ENCODE measurements around the gene NR5A2.
A peak's percentile ranks its signal among the peaks of the same experiment; 100 is the strongest.

NR5A2 gene

DNA sequence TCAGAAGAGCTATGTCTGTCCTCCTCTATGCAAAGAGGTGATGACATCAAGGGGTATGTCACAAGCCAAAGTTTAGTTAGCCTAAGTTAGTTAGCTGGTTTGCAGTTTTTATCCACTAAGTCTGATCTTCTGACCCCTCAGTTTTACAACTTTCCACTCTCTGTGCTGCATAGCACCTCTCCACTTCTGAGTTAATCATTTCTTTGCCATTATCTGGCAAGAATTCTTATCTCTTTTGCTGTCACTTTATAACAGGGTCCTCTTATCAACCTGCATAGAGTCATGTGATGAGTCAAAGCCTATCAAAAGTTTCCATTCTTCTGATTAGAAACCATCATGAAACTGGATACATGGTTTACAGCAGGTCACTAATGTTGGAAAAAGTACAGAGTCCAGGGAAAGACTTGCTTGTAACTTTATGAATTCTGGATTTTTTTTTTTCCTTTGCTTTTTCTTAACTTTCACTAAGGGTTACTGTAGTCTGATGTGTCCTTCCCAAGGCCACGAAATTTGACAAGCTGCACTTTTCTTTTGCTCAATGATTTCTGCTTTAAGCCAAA, at the start of gene NR5A2:
NR5A2 (plus strand) TSS at position 447 of the 560 bp plus-strand sequence. CDS start 138 bp downstream, outside the sequence.
- DNase-seq = no peak

GRCh38 chr1:199978408-199978940, 49.0 kb upstream of the NR5A2 start:
- DNase-seq = no peak

DNA sequence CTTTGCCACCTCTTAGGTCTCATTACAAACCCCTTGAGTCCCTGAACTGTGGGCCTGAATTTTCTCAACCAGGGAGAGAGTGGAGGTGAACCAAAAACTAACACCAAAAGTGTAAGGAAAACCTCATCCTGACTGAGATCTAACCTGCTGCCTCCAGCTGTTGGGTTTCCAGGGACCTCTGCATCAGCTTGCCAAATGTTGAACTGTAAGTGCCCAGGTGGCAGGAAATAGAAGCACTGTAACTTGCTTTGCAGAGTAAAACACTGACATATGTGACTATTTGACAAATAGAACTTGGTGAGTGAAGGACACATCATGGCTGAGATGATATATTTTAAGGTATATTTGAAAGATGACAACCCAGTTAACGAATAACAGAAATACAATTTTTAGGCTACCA, 48.4 kb upstream of the NR5A2 start:
- DNase-seq = no peak

DNA sequence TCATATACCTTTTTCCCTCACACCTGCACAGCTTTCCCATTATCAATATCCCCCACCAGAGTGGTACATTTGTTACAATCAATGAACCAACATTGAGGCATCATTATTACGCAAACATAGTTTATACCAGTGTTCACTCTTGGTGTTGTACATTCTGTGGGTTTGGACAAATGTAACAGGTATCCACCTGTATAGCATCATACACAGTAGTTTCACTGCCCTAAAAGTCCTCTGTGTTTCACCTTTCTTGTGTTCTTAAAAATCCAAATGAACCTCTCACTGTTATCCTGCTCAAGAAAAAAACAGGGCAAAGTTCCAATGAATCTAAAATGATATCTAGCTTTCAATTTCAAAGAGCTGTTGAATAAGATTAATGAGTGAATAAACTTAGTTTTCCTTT, 45.9 kb upstream of the NR5A2 start:
- no peak for DNase-seq

DNA sequence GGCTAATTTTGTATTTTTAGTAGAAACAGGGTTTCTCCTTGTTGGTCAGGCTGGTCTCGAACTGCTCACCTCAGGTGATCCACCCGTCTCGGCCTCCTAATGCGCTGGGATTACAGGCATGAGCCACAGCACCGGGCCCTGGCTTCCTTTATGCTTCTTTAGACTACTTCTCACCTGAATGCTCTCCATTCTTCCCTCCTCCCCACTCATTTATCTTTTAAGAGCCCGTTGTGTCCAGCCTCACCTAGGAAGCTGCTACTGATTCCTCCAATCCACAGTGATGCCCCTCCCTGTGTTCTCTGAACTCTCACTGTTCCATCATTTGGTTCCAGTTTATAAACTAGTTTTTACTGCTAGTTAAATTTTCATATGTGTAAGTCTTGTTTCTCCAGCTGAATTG, 44.9 kb upstream of the NR5A2 start:
- DNase-seq = no peak

- DNase-seq = no peak
These were observed 44.0 kb upstream of the NR5A2 start for GRCh38 chr1:199983531-199983930.

- DNase-seq = no peak
These were observed 32.3 kb upstream of the NR5A2 start for GRCh38 chr1:199995096-199995685.

DNA sequence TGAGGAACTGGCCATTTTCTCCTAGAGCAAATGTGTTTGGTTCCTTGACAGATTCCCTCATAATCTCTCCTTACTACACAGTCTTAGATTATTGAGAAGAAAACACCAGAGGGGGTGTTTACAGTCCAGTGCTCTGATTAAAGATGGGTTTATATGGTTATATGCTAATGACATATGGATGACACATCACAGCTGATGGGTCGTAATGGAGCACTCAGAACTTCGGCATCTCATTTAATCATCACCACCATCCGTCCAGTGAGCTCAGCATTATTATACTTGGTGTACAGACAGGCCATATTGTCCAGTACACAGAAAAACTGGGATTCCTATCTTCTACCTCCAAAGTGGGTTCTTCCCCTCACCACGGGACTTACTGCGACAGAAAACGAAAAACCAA, 22.3 kb upstream of the NR5A2 start:
- DNase-seq = no peak

- DNase-seq = no peak
These were observed 20.8 kb upstream of the NR5A2 start for GRCh38 chr1:200006711-200007110.

DNA sequence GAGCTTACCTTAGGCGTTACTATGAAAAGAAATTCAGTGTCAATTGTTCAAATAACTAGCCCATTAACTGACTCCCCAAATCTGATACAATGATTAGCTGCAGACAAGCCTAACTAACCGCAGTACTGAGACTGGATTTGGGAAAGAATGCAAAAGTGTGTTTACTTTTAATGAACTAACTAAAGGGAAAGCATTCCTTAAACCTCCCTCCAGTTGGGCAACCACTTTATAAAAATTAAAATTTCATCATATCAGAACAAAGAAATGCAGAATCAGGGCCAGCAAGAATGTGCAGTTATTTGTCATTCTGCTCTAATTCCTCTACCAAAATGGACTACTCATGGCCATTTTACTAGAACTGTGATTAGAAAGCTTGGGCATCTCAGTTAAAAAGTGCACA, 11.7 kb upstream of the NR5A2 start:
- DNase-seq = no peak

DNA sequence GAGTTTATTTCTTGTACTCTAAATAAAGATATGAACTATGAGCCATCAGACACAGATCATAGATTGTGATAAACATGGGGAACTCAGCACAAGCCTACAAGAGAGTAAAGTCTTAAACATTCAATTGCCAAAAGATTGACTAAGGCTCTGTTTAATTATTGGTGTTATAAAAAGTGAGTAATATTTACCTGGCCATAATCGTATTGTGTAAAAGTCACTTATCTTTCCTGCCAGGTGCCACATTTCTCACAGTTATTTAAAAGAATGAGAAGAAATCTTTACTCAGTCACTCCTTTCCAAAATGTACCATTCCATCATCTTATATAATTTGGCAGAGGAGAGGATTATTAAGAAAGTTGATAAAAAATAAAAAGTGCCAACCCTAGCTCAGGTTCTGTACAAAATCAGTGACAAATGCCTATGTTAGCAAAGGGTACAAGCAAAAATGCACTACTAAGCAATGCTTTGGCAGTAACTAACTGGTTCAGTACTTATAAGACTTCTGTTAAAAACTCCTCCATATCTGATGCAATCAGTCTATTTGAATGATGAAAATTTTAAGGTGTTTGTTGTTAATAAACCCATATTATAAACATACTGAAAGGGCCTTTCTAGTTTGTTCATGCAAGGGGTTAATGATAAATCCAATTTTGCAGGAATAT, 5.8 kb upstream of the NR5A2 start:
- no peak for DNase-seq

DNA sequence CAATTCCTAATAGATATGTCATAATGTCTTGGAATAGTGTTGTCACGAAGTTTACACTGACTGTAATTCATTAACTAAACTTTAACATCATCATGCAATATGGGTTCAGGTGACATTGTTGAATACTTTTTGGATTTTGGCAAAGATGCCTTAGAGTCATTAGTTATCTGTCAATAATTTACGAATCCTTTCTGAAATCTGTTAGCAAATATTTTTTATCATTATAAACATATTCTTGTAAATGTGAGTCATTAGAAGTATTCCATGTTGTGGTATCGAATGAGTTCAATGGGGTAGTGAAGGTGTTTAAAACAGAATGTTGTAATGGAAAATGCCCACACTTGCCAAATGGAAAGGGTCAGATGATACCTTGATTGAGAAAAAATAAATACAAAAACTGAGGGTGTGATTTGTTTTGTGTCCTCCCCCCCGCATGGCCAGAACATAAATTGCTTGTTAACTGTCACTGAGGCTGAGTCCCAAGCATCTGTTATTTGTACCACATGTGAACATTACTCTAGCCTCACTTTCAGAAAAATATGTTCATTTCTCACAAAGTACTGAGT, 5.2 kb upstream of the NR5A2 start:
- no peak for DNase-seq

DNA sequence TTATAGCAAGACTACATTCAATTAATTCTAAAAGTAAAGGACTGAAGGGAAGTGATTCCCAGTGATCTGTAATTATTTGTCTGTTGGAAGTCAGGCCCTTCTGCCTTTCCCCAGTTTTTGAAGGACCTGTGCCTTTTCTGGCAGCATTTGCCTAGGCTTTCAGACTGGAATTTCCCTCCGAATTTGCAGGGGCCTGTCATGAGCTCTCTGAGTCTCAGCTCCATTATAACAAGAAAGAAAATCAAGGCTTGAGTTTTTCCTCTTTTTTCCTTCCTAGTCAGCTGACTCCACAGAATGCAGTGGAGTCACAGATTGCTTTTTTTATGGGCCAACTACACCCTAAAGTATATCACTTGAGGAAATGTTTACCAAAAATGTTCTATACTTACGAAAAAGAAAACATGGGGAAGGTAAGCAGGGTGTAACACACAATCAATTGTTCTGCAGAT, 1.1 kb downstream of the NR5A2 start:
- no peak for DNase-seq

DNA sequence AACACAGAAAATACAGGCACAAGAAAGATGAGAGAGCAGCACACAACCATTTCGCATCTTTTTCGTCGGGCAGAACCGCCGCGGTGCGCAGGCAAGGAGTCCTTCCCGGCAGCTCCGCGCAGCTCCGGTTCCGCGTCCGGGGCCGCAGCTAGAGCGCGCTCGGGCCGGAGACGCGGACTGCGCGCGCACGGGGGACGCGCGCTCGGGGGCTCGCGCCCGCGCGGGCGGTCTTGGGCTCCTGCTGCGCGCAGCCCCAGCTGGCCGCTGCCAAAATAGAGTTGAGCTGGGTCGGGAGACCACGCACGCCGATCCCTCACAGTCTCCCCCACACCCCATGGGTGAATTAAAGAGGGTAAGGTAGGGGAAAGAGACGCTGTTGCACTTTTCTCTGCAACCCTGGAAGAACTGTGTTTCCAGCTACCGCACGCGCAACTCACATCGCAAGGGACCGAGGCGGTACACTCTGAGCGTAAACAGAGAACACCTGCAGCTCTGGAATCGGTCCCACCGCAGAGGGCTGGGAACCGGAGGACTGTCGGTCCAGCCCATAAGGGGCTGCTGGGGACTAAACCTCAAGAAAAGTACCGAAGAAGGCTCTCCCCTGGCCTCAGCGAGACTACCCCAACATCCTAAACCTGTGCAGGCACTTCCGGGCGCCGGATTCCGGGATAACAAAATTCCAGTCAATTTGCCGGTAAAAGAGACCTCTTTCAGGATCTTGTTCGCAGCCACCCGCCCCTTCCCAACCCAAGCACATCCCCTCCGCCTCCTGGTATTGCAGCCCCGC, 1.7 kb downstream of the NR5A2 start:
- peak; percentile 57 for DNase-seq

- peak; percentile 34 for DNase-seq
These were observed 2.3 kb downstream of the NR5A2 start for GRCh38 chr1:200029822-200030152.

DNA sequence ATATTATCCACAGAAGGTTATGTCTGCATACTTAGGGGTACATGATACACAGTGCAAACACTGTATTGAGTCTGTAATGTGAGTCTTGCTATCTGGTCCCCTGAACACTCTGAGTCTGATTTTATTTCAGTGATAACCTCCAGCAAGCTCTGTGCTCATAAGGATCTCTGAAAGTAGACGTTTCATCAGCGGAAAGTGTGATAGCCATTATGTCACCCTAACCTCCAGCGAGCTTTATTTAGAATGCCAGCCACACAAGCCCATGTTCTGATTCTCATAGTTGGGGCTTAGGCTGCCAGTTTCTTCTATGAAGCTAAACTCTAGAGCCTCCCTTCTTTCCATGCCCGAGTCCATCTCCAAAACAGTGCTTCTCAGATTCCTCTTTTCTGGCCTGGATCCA, 3.3 kb downstream of the NR5A2 start:
- no peak for DNase-seq

DNA sequence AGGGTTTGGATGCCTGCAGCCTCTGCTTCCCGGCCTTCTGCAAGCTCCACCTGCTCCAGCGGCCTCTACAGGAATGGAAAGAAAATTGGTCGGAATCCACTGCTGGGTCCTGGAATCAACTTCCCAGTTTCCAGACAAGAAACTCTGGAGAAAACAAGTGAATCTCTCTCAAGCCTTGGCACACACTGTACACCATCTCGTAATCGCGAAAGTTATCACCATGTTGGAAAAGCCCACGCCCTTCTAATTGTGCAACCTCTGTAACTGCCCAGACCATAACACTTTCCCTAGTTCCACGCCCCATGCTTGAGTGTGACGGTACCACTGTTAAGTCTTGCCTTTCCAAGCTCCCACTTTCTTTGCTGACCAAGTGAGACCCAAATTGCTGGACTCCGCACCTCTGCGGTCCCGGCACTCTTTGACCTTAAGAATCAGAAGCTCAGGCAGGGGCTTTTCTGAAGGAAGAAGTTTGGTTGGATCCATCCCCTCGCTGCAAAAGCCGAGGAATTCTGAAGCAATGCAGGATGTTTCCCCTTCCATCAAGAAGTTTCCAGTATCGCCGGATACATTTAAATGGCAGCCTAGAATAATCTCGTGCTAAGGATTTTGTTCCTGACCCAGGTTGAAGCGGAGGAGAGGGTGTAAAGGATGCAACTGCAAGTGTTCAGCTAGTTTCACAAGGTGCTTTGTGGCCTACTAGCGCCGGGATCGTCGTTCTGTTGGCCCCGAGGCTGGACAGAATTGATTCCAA, 6.2 kb downstream of the NR5A2 start:
- DNase-seq = no peak

GRCh38 chr1:200034262-200034557, 6.7 kb downstream of the NR5A2 start:
- no peak for DNase-seq

DNA sequence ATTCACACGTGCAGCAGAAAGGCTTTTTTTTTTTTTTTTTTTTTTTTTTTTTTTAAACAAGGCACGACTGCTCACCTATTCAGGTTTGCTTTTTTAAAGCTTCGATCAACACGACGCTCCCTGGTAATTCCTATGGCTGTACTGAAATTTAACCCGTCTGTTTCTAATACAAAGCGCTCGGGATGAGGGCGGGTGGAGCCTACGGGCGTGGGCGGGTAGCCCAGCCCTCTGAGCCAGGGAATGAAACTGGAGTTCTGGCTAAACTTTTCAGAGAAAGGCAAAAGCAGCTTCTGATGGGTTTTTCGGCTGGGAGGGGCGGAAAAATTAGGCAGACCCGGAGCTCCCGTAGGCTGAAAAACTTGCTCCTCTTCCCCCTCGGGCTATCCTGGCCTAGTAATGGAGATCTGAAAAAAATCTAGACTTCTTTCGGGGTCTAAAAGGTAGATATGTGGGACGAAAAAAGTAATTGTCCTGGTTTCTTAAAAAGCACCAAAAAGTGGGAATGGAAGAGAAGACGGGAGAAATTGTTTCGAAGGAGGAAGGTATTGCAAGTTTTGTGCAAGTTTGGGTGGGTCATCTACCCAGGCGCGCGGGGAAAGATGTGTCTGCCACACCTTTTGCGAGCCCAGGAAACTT, 7.4 kb downstream of the NR5A2 start:
- DNase-seq = no peak

DNA sequence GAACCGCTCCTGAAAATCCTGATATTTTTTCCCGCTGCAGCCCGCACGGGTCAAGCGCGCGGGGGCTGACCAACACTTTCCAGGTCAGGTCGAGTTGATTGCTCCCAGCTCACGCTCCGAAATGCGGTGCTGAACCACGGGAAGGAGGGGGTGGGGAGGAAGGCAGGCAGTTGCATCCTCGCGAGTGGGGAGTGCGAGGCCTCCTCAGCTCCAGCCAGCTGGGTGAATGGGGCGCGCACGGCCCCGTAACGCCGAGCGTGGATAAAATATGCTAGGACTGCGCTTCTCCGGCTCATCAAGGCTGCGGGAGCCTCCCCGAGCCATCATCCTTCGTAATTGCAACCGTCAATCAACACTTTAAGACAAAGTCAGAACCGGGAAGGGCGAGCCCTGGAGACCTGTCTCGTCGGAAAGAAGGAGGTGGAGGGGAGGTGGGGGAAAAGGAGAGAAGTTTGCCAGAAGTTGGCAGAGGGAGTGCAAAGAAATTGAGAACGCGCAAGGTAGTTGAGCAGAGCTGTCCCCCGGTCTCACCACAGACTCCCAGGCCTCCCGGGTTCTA, 8.0 kb downstream of the NR5A2 start:
- DNase-seq = no peak

GRCh38 chr1:200035956-200036618, 8.6 kb downstream of the NR5A2 start:
- no peak for DNase-seq
